A549 (cell line): ENCODE data around the gene C1orf94. TPM values are rescaled to one million over a fixed set of nuclear protein-coding genes. Genes with fewer than 3 reads are reported as not detected.

Source experiments
- ATAC-seq, 2 experiments: fragments of 200-7000 bp in 1 of 2; fragments of >200 bp in 1 of 2; cut with Nextera tagmentation in 1 of 2; cut with Tn5 transposase in 1 of 2; 3 replicates each; pipeline versions ENCODE4 v1.8.0 to v1.9.1; 2018 to 2020; ENCODE audit warnings: mild to moderate bottlenecking in 1 of 2, moderate library complexity in 1 of 2
- CTCF ChIA-PET: fragments of 300-600 bp; sonication (Branson Sonifier 250); formaldehyde crosslinking; extraction: SDS; loops from one replicate; lab custom pipeline; 2021; ENCODE audit warnings: antibody characterized with exemption, inconsistent platforms; lab: Yijun Ruan, JAX
- POLR2A ChIA-PET: fragments of 350-600 bp; formaldehyde crosslinking; extraction: SDS; loops from one replicate; lab custom pipeline; 2021; ENCODE audit warnings: antibody characterized with exemption, inconsistent platforms; lab: Yijun Ruan, JAX
- DNase-seq, 2 experiments: peaks; one replicate each; pipeline versions ENCODE4 v3.0.0 to v3.0.0-alpha.2; 2011 to 2016; ENCODE audit warnings: low read depth in 1 of 2, low spot score in 1 of 2
- FAIRE-seq: peaks from 2 replicates; lab custom pipeline; 2011; peaks lifted over from hg19 to GRCh38; lab: Jason Lieb, UNC
- H3K27ac ChIP-seq, 2 experiments: fragments of >200 bp; sonication (Bioruptor Twin); formaldehyde crosslinking; 3 replicates each; pipeline ENCODE4 v1.5.1; 2016 to 2017
- H3K4me1 ChIP-seq: fragments of >200 bp; sonication (Bioruptor Twin); formaldehyde crosslinking; 3 replicates; pipeline ENCODE4 v1.6.1; 2016
- H3K4me2 ChIP-seq: fragments of >200 bp; sonication (Bioruptor Twin); formaldehyde crosslinking; 3 replicates; pipeline ENCODE4 v1.6.1; 2016
- H3K4me3 ChIP-seq: fragments of >200 bp; sonication (Bioruptor Twin); formaldehyde crosslinking; 3 replicates; pipeline ENCODE4 v1.5.1; 2016
- H3K9me3 ChIP-seq: fragments of >200 bp; sonication (Bioruptor Twin); formaldehyde crosslinking; 3 replicates; pipeline ENCODE4 v1.6.1; 2016
- BHLHE40 ChIP-seq: IDR thresholded peaks from 2 replicates; pipeline ENCODE4 v1.6.1; 2012; ENCODE audit warnings: low read depth, low read length, inconsistent platforms
- CBX2 ChIP-seq: fragments of 200-600 bp; sonication (generic); IDR thresholded peaks from 2 replicates; pipeline ENCODE4 v1.6.1; 2016; ENCODE audit warnings: low read depth, mild to moderate bottlenecking, borderline replicate concordance
- CEBPB ChIP-seq, 2 experiments: fragments of >200 bp in 1 of 2; sonication (Bioruptor Twin) in 1 of 2; formaldehyde crosslinking in 1 of 2; IDR thresholded peaks; 2 replicates each; pipeline ENCODE4 v1.6.1; 2012 to 2016
- EHF ChIP-seq: fragments of 250-450 bp; sonication (Bioruptor Pico); IDR thresholded peaks from 2 replicates; pipeline ENCODE4 v1.5.0; 2020; ENCODE audit warnings: mild to moderate bottlenecking
- ESRRA ChIP-seq: fragments of 150-350 bp; IDR thresholded peaks from 2 replicates; pipeline ENCODE4 v1.6.1; 2014; ENCODE audit warnings: mild to moderate bottlenecking, low read length, borderline replicate concordance
- FOSB ChIP-seq: fragments of 250-450 bp; sonication (Bioruptor Pico); IDR thresholded peaks from 2 replicates; pipeline ENCODE4 v1.5.0; 2020; ENCODE audit warnings: mild to moderate bottlenecking, moderate library complexity
- FOSL2 ChIP-seq, 2 experiments: fragments of 450-650 bp in 1 of 2; fragments of >200 bp in 1 of 2; sonication (Bioruptor Twin) in 1 of 2; formaldehyde crosslinking; IDR thresholded peaks; 2 replicates each; pipeline versions ENCODE4 v1.5.0 to v1.6.1; 2016 to 2020; ENCODE audit warnings: mild to moderate bottlenecking in 1 of 2, moderate library complexity in 1 of 2
- GATA3 ChIP-seq: IDR thresholded peaks from 2 replicates; pipeline ENCODE4 v1.6.1; 2012; ENCODE audit warnings: borderline replicate concordance
- HDAC2 ChIP-seq: fragments of 200-600 bp; sonication (generic); IDR thresholded peaks from 2 replicates; pipeline ENCODE4 v1.6.1; 2016
- HOXB13 ChIP-seq: fragments of 250-450 bp; sonication (Bioruptor Pico); IDR thresholded peaks from 2 replicates; pipeline ENCODE4 v1.5.0; 2020; ENCODE audit warnings: low read depth, mild to moderate bottlenecking, moderate library complexity
- JUN ChIP-seq, 2 experiments: fragments of >200 bp; sonication (Bioruptor Twin); formaldehyde crosslinking; IDR thresholded peaks; 2 replicates in 1 of 2; 3 replicates in 1 of 2; pipeline ENCODE4 v1.6.1; 2016 to 2017
- JUNB ChIP-seq: fragments of >200 bp; sonication (Bioruptor Twin); formaldehyde crosslinking; IDR thresholded peaks from 2 replicates; pipeline ENCODE4 v1.6.1; 2016
- KDM1A ChIP-seq: fragments of 200-600 bp; sonication (generic); IDR thresholded peaks from 2 replicates; pipeline ENCODE4 v1.6.1; 2016; ENCODE audit warnings: low read depth, mild to moderate bottlenecking
- KDM5A ChIP-seq: fragments of 200-600 bp; sonication (generic); IDR thresholded peaks from 2 replicates; pipeline ENCODE4 v1.6.1; 2016; ENCODE audit warnings: antibody characterized with exemption, mild to moderate bottlenecking
- NFE2L2 ChIP-seq: fragments of 150-350 bp; conservative IDR thresholded peaks from 2 replicates; pipeline ENCODE4 v1.6.1; 2014; ENCODE audit warnings: low read length
- NPAS2 ChIP-seq: fragments of 250-450 bp; sonication (Bioruptor Pico); IDR thresholded peaks from 2 replicates; pipeline ENCODE4 v1.8.0; 2022; ENCODE audit warnings: mild to moderate bottlenecking, moderate library complexity, borderline replicate concordance
- RARB ChIP-seq: fragments of 250-450 bp; sonication (Bioruptor Pico); IDR thresholded peaks from 2 replicates; pipeline ENCODE4 v1.8.0; 2021; ENCODE audit warnings: mild to moderate bottlenecking, moderate library complexity
- RCOR1 ChIP-seq: fragments of 150-350 bp; IDR thresholded peaks from 2 replicates; pipeline ENCODE4 v1.6.1; 2014; ENCODE audit warnings: antibody characterized with exemption, low read length, low read depth
- RFX5 ChIP-seq: fragments of 450-650 bp; IDR thresholded peaks from 2 replicates; pipeline ENCODE4 v1.7.1; 2014; ENCODE audit warnings: antibody characterized with exemption, mild to moderate bottlenecking, moderate library complexity
- TFCP2L1 ChIP-seq: fragments of 250-450 bp; sonication (Bioruptor Pico); IDR thresholded peaks from 2 replicates; pipeline ENCODE4 v1.5.0; 2021; ENCODE audit warnings: mild to moderate bottlenecking
- TP53 ChIP-seq: fragments of 250-450 bp; sonication (Bioruptor Pico); IDR thresholded peaks from 2 replicates; pipeline ENCODE4 v1.5.0; 2021; ENCODE audit warnings: mild to moderate bottlenecking, moderate library complexity
- ZC3H11A ChIP-seq: fragments of 450-650 bp; IDR thresholded peaks from 2 replicates; pipeline ENCODE4 v1.6.1; 2014; ENCODE audit warnings: antibody characterized with exemption, mild to moderate bottlenecking
- ZNF302 ChIP-seq: fragments of 250-450 bp; sonication (Bioruptor Pico); IDR thresholded peaks from 2 replicates; pipeline ENCODE4 v1.9.0; 2021; ENCODE audit warnings: inconsistent platforms, mild to moderate bottlenecking, moderate library complexity
- WGBS: methylation state at CpG from one replicate; pipeline ENCODE4 v1.1.6; 2017; ENCODE audit errors: missing lambda C conversion rate; 5-methylcytosine and 5-hydroxymethylcytosine counted together
- polyA plus RNA-seq, 4 experiments: library from polyadenylated mRNA; depleted of rRNA in 3 of 4; stranded (reverse); fragments of >200 nt; fragmentation: RNase III in 1 of 4; extraction: RNeasy Plus Mini Kit Qiagen cat#74134 plus additional on column Dnase treatment in 1 of 4; gene quantifications; 2 replicates in 3 of 4; 3 replicates in 1 of 4; pipeline ENCODE4 v1.2.3, GENCODE V29; 2011 to 2017
- TF ChIP-seq, protein P1 (sequence below): IDR thresholded peaks from 2 replicates; pipeline ENCODE4 v1.6.1; 2012; ENCODE audit warnings: low read depth, borderline replicate concordance
- TF ChIP-seq, protein P2 (sequence below): fragments of >200 bp; sonication (Bioruptor Twin); formaldehyde crosslinking; IDR thresholded peaks from 2 replicates; pipeline ENCODE4 v1.6.1; 2016
- TF ChIP-seq, protein P3 (sequence below): fragments of 250-450 bp; sonication (Bioruptor Pico); IDR thresholded peaks from 2 replicates; pipeline ENCODE4 v1.5.0; 2020; ENCODE audit warnings: low read depth, mild to moderate bottlenecking, moderate library complexity
- TF ChIP-seq, protein P4 (sequence below): fragments of 150-350 bp; IDR thresholded peaks from 2 replicates; pipeline ENCODE4 v1.6.1; 2014; ENCODE audit warnings: low read depth, mild to moderate bottlenecking, low read length

C1orf94 gene
- polyA plus RNA-seq, 2 of the 4 experiments (the other 2 are of a cell fraction), result not detected

DNA sequence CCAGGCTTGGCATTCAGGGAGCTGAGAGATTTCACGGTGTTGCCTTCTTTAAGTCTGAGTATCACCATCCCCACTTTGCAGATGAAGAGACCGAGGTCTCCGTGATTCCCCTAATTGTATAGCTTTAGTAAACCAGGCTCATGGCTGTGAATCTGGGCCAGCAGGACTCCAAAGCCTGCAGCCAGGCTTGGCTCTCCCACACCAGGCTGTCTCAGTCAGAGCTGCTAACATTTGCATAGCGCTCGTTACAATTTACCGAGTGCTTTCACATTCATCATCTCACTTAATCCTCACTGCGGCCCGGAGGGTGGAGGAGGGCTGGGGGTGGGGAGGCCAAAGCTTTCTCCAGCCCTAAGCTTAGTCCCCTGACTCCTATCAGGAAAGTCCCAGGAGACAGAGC, 11.7 kb downstream of the C1orf94 start:
- CTCF ChIA-PET, result no interaction called here
- TF ChIP-seq RFX5 (no peak), KDM5A (no peak), FOSL2 (IDR thresholded peaks at IDR 0.05) (no peak), FOSL2 (CRISPR knock-in tag; IDR thresholded peaks at IDR 0.05) (no peak), RCOR1 (no peak), RARB (CRISPR knock-in tag) (no peak), JUNB (no peak), BHLHE40 (no peak), EHF (CRISPR knock-in tag) (no peak), ZNF302 (CRISPR knock-in tag) (no peak), HDAC2 (no peak), ESRRA (no peak), CBX2 (no peak), NFE2L2 (no peak)
- TF ChIP-seq, protein P1, sequence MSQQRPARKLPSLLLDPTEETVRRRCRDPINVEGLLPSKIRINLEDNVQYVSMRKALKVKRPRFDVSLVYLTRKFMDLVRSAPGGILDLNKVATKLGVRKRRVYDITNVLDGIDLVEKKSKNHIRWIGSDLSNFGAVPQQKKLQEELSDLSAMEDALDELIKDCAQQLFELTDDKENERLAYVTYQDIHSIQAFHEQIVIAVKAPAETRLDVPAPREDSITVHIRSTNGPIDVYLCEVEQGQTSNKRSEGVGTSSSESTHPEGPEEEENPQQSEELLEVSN, result no peak
- TF ChIP-seq, protein P2, sequence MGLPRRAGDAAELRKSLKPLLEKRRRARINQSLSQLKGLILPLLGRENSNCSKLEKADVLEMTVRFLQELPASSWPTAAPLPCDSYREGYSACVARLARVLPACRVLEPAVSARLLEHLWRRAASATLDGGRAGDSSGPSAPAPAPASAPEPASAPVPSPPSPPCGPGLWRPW, result no peak
- TF ChIP-seq, protein P3, sequence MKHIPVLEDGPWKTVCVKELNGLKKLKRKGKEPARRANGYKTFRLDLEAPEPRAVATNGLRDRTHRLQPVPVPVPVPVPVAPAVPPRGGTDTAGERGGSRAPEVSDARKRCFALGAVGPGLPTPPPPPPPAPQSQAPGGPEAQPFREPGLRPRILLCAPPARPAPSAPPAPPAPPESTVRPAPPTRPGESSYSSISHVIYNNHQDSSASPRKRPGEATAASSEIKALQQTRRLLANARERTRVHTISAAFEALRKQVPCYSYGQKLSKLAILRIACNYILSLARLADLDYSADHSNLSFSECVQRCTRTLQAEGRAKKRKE (CRISPR knock-in tag), result no peak
- TF ChIP-seq, all 56 proteins: peak for 0
- Histone ChIP-seq H3K4me2 (no peak overlapping the region), H3K4me1 (no peaks in the 10 kb centered on the region), H3K9me3 (no peaks in the 10 kb centered on the region), H3K27ac (no peak overlapping the region), H3K4me3 (no peak overlapping the region)
- 34% methylated on average over 8 of the region's 8 CpGs for WGBS
- POLR2A ChIA-PET, result no interaction called here
- ATAC-seq (no peak), FAIRE-seq (no peak), DNase-seq (no peak)

DNA sequence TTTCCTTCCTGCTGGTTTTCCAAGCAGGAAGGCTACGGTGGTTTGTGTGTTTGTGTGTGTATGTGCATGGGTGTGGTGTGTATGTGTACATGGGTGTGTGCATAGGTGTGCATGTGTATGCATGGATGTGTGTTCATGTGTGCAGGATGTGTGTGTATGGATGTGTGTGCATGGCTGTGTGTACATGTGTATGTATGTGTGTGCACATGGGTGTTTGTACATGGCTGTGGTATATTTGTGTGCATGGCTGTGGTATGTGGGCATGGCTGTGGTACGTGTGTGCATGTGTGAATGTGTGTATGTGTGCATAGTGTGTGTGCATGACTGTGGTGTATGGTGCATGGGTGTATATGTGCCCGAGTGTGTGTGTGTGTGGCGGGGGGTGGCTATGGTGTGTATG, 12.3 kb downstream of the C1orf94 start:
- 12% methylated on average over 4 of the region's 4 CpGs for WGBS
- Histone ChIP-seq H3K4me2 (no peak overlapping the region), H3K4me1 (no peaks in the 10 kb centered on the region), H3K27ac (no peak overlapping the region), H3K9me3 (no peaks in the 10 kb centered on the region), H3K4me3 (no peak overlapping the region)
- ATAC-seq (no peak), FAIRE-seq (no peak), DNase-seq (no peak)
- TF ChIP-seq CEBPB (IDR thresholded peaks at IDR 0.05) (no peak), ESRRA (no peak), TFCP2L1 (no peak), NPAS2 (CRISPR knock-in tag) (no peak), JUN (IDR thresholded peaks at IDR 0.05) (no peak), TP53 (CRISPR knock-in tag) (no peak), GATA3 (no peak), RCOR1 (no peak), RARB (CRISPR knock-in tag) (no peak), FOSB (CRISPR knock-in tag) (no peak)
- TF ChIP-seq, protein P4, sequence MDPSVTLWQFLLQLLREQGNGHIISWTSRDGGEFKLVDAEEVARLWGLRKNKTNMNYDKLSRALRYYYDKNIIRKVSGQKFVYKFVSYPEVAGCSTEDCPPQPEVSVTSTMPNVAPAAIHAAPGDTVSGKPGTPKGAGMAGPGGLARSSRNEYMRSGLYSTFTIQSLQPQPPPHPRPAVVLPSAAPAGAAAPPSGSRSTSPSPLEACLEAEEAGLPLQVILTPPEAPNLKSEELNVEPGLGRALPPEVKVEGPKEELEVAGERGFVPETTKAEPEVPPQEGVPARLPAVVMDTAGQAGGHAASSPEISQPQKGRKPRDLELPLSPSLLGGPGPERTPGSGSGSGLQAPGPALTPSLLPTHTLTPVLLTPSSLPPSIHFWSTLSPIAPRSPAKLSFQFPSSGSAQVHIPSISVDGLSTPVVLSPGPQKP, result no peak
- ChIA-PET CTCF (no interaction called here), POLR2A (no interaction called here)

DNA sequence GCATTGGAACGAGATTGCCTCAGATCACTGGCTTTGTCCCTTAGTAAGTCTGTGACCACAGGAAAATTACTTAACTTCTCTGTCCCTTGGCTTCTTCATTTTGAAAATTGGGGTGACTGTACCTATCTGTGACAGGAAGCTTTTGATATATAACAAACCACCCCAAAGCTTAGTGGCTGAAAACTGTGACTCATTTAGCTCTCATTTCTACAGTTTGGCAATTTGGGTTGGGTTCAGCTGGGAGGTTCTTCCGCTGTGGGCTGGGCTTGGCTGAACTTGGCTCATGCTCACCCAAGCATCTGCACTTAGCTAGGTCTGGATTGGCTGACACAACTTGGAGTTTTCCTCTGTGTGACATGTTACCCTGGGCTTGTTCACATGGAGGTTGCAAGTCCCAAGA, 14.0 kb downstream of the C1orf94 start:
- ATAC-seq (no peak), FAIRE-seq (no peak), DNase-seq (no peak)
- Histone ChIP-seq H3K27ac (no peak overlapping the region), H3K9me3 (no peaks in the 10 kb centered on the region), H3K4me1 (no peaks in the 10 kb centered on the region), H3K4me3 (no peak overlapping the region), H3K4me2 (no peak overlapping the region)
- WGBS, result 6% methylated on average over 1 of the region's 2 CpGs
- ChIA-PET POLR2A (no interaction called here), CTCF (no interaction called here)
- TF ChIP-seq ZC3H11A (no peak), KDM1A (no peak), RFX5 (no peak), HOXB13 (no peak), ZNF302 (CRISPR knock-in tag) (no peak)
